H1 (cell line): ENCODE measurements around the gene TMEM250. TPM values are rescaled to one million over a fixed set of nuclear protein-coding genes. Genes with fewer than 3 reads are reported as not detected.
A peak's percentile ranks its signal among the peaks of the same experiment; 100 is the strongest.

ENCODE experiments used
- CTCF ChIA-PET: fragments of 300-600 bp; sonication (Branson Sonifier 250); formaldehyde crosslinking; loops from one replicate; lab custom pipeline; 2021; ENCODE audit not compliant: partially characterized antibody; lab: Charles Lee
- POLR2A ChIA-PET: fragments of 300-600 bp; sonication (Branson Sonifier 250); formaldehyde crosslinking; loops from one replicate; lab custom pipeline; 2021; ENCODE audit warnings: inconsistent platforms; ENCODE audit not compliant: partially characterized antibody; lab: Charles Lee
- DNase-seq, 2 experiments: peaks; one replicate each; pipeline versions ENCODE4 v3.0.0 to v3.0.0-alpha.2; 2010 to 2022; ENCODE audit warnings: low spot score in 2 of 2, low read depth in 1 of 2, mixed read lengths in 1 of 2
- FAIRE-seq: peaks from 2 replicates; lab custom pipeline; 2011; peaks lifted over from hg19 to GRCh38; lab: Jason Lieb, UNC
- H2AFZ ChIP-seq: 2 replicates; pipeline ENCODE4 v1.8.1; 2012; ENCODE audit warnings: low read length, inconsistent platforms
- H2AK5ac ChIP-seq: 2 replicates; pipeline ENCODE4 v1.6.1; 2013; ENCODE audit warnings: low read depth, low read length
- H2BK120ac ChIP-seq: replicated peaks from 2 replicates; pipeline ENCODE3; 2013; ENCODE audit warnings: low read depth, low read length, inconsistent platforms
- H2BK12ac ChIP-seq: 2 replicates; pipeline ENCODE4 v1.6.1; 2013; ENCODE audit warnings: low read depth, low read length
- H2BK15ac ChIP-seq: 2 replicates; pipeline ENCODE4 v1.6.1; 2013; ENCODE audit warnings: low read length
- H2BK20ac ChIP-seq: 2 replicates; pipeline ENCODE4 v1.6.1; 2013; ENCODE audit warnings: low read length
- H2BK5ac ChIP-seq: 2 replicates; pipeline ENCODE4 v1.6.1; 2013; ENCODE audit warnings: low read depth, low read length
- H3K14ac ChIP-seq: 2 replicates; pipeline ENCODE4 v1.6.1; 2013; ENCODE audit warnings: inconsistent platforms; ENCODE audit not compliant: insufficient read length
- H3K18ac ChIP-seq: 2 replicates; pipeline ENCODE4 v1.6.1; 2013; ENCODE audit warnings: low read length; ENCODE audit errors: extremely low read depth
- H3K23ac ChIP-seq: 2 replicates; pipeline ENCODE4 v1.6.1; 2013; ENCODE audit warnings: inconsistent platforms; ENCODE audit not compliant: insufficient read length
- H3K23me2 ChIP-seq: 2 replicates; pipeline ENCODE4 v1.6.1; 2013; ENCODE audit warnings: low read depth, low read length
- H3K27ac ChIP-seq: 2 replicates; pipeline ENCODE4 v1.6.1; 2011; ENCODE audit warnings: low read depth, low read length, inconsistent platforms
- H3K27me3 ChIP-seq, 4 experiments: replicated peaks in 1 of 4; 1 replicate in 1 of 4; 2 replicates in 3 of 4; pipeline versions ENCODE4 v1.6.1 to v1.8.1; 2011 to 2013; ENCODE audit warnings: low read length in 3 of 4, mild to moderate bottlenecking in 3 of 4, inconsistent platforms in 2 of 4, mixed read lengths in 2 of 4, moderate library complexity in 1 of 4; ENCODE audit not compliant: control insufficient read depth in 3 of 4, insufficient read depth in 3 of 4; ENCODE audit errors: extremely low read depth in 1 of 4
- H3K36me3 ChIP-seq, 4 experiments: 2 replicates each; pipeline versions ENCODE4 v1.6.1 to v1.8.1; 2011 to 2013; ENCODE audit warnings: mild to moderate bottlenecking in 4 of 4, low read length in 3 of 4, moderate library complexity in 2 of 4, control low read depth in 1 of 4, inconsistent platforms in 1 of 4; ENCODE audit not compliant: insufficient read depth in 4 of 4, control insufficient read depth in 2 of 4
- H3K4ac ChIP-seq: replicated peaks from 2 replicates; pipeline ENCODE3; 2013; ENCODE audit warnings: low read length, low read depth, mixed read lengths, inconsistent platforms; ENCODE audit not compliant: insufficient read length
- H3K4me1 ChIP-seq, 4 experiments: replicated peaks in 1 of 4; 1 replicate in 1 of 4; 2 replicates in 3 of 4; pipeline versions ENCODE4 v1.6.1 to v1.8.1; 2011 to 2013; ENCODE audit warnings: low read length in 3 of 4, inconsistent platforms in 2 of 4, mixed read lengths in 1 of 4; ENCODE audit not compliant: insufficient read depth in 4 of 4, control insufficient read depth in 3 of 4
- H3K4me2 ChIP-seq, 2 experiments: 2 replicates each; pipeline versions ENCODE4 v1.6.1 to v1.8.1; 2011 to 2013; ENCODE audit warnings: low read depth in 2 of 2, low read length in 2 of 2, control low read depth in 1 of 2, inconsistent platforms in 1 of 2, mild to moderate bottlenecking in 1 of 2; ENCODE audit not compliant: insufficient read depth in 1 of 2
- H3K4me3 ChIP-seq, 4 experiments: fragments of 200-600, 300-600 bp in 1 of 4; sonication (generic), shearing (Covaris generic), sonication (Bioruptor Twin) in 1 of 4; 2 replicates each; pipeline versions ENCODE4 v1.5.1 to v1.8.1; 2011 to 2016; ENCODE audit warnings: low read length in 4 of 4, low read depth in 3 of 4, control low read depth in 2 of 4, inconsistent platforms in 2 of 4, mild to moderate bottlenecking in 2 of 4, mixed read lengths in 1 of 4, moderate library complexity in 1 of 4; ENCODE audit not compliant: insufficient read depth in 2 of 4; ENCODE audit errors: extremely low read depth in 1 of 4
- H3K56ac ChIP-seq: replicated peaks from 2 replicates; pipeline ENCODE3; 2013; ENCODE audit warnings: low read depth, mild to moderate bottlenecking, mixed read lengths, low read length, inconsistent platforms; ENCODE audit not compliant: insufficient read length
- H3K79me1 ChIP-seq: 2 replicates; pipeline ENCODE4 v1.6.1; 2013; ENCODE audit warnings: low read depth, low read length, control low read depth
- H3K79me2 ChIP-seq, 2 experiments: 2 replicates each; pipeline versions ENCODE4 v1.6.1 to v1.8.1; 2012 to 2013; ENCODE audit warnings: low read length in 2 of 2, mild to moderate bottlenecking in 2 of 2, inconsistent platforms in 1 of 2; ENCODE audit not compliant: insufficient read depth in 2 of 2, control insufficient read depth in 1 of 2
- H3K9ac ChIP-seq, 4 experiments: replicated peaks in 1 of 4; 1 replicate in 1 of 4; 2 replicates in 3 of 4; pipeline versions ENCODE4 v1.6.1 to v1.8.1; 2011 to 2013; ENCODE audit warnings: low read depth in 3 of 4, low read length in 3 of 4, control low read depth in 2 of 4, mild to moderate bottlenecking in 2 of 4, moderate library complexity in 2 of 4, inconsistent platforms in 1 of 4; ENCODE audit errors: extremely low read depth in 1 of 4
- H3K9me3 ChIP-seq, 2 experiments: 2 replicates each; pipeline versions ENCODE4 v1.6.1 to v1.8.1; 2012 to 2013; ENCODE audit warnings: mild to moderate bottlenecking in 2 of 2, moderate library complexity in 2 of 2, control low read depth in 1 of 2, inconsistent platforms in 1 of 2, low read depth in 1 of 2, low read length in 1 of 2, mixed read lengths in 1 of 2; ENCODE audit not compliant: insufficient read depth in 2 of 2
- H4K20me1 ChIP-seq, 2 experiments: replicated peaks in 1 of 2; 2 replicates each; pipeline versions ENCODE3 to v1.8.1; 2011 to 2013; ENCODE audit warnings: inconsistent platforms in 2 of 2, low read length in 2 of 2, mild to moderate bottlenecking in 1 of 2; ENCODE audit not compliant: insufficient read depth in 2 of 2, control insufficient read depth in 1 of 2
- H4K5ac ChIP-seq: 2 replicates; pipeline ENCODE4 v1.6.1; 2013; ENCODE audit warnings: low read length, low read depth, mixed read lengths, inconsistent platforms; ENCODE audit not compliant: insufficient read length
- H4K8ac ChIP-seq: 2 replicates; pipeline ENCODE4 v1.8.0; 2013; ENCODE audit warnings: mild to moderate bottlenecking, moderate library complexity, low read length, inconsistent platforms; ENCODE audit not compliant: insufficient read depth; ENCODE audit errors: extremely low read depth
- H4K91ac ChIP-seq: replicated peaks from 2 replicates; pipeline ENCODE3; 2013; ENCODE audit warnings: low read length, mixed read lengths, inconsistent platforms; ENCODE audit not compliant: insufficient read length
- ASH2L ChIP-seq: fragments of 200-600, 300-600 bp; sonication (generic); IDR thresholded peaks from one replicate; pipeline ENCODE4 v1.7.1; 2017; ENCODE audit warnings: low read length
- CBX8 ChIP-seq: fragments of 300-800, 300-1000 bp; sonication (generic); IDR thresholded peaks from 2 replicates; pipeline ENCODE4 v1.7.1; 2016; ENCODE audit warnings: low read depth, low read length, borderline replicate concordance
- CHD1 ChIP-seq: IDR thresholded peaks from 2 replicates; pipeline ENCODE4 v1.6.1; 2012; ENCODE audit warnings: low read depth, low read length, improper control_type of control experiment
- EGR1 ChIP-seq: IDR thresholded peaks from 2 replicates; pipeline ENCODE4 v1.6.1; 2011; ENCODE audit warnings: low read depth, low read length, borderline replicate concordance
- RXRA ChIP-seq: IDR thresholded peaks from 2 replicates; pipeline ENCODE4 v1.6.1; 2011; ENCODE audit warnings: low read depth, mild to moderate bottlenecking, low read length, moderate library complexity; ENCODE audit not compliant: insufficient read depth
- USF2 ChIP-seq: IDR thresholded peaks from 2 replicates; pipeline ENCODE4 v1.6.1; 2011; ENCODE audit warnings: low read length, improper control_type of control experiment
- YY1 ChIP-seq: IDR thresholded peaks from 2 replicates; pipeline ENCODE4 v1.6.1; 2011; ENCODE audit warnings: low read depth, mild to moderate bottlenecking, low read length
- WGBS, 2 experiments: shearing (Covaris generic) in 1 of 2; methylation state at CpG; one replicate each; pipeline versions ENCODE4 v1.1.6 to v1.1.7; 2013 to 2015; ENCODE audit warnings: low lambda C conversion rate in 2 of 2, mixed read lengths in 2 of 2, inconsistent platforms in 1 of 2, low coverage in 1 of 2, missing lambda C conversion rate in 1 of 2; ENCODE audit not compliant: insufficient replicate concordance in 2 of 2, insufficient coverage in 1 of 2, insufficient read length in 1 of 2; ENCODE audit errors: extremely low coverage in 1 of 2, missing lambda C conversion rate in 1 of 2; 5-methylcytosine and 5-hydroxymethylcytosine counted together
- polyA plus RNA-seq, 7 experiments: library from polyadenylated mRNA; depleted of rRNA in 3 of 7; stranded (reverse) in 5 of 7; unstranded in 2 of 7; fragments of >200 nt in 5 of 7; fragments of 200-250 nt in 2 of 7; gene quantifications; 1 replicate in 5 of 7; 2 replicates in 1 of 7; 4 replicates in 1 of 7; pipeline versions ENCODE4 v1.2.1 to v1.2.3, GENCODE V29; 2011 to 2013; ENCODE audit warnings: missing spikeins in 2 of 7, mixed read lengths in 2 of 7
- total RNA-seq: library from RNA; stranded (reverse); fragmentation: NEBNext Ultra II Directional; extraction: Animal tissue kit (Norgen Biotek cat#: 25700); gene quantifications from 2 replicates; pipeline ENCODE4 v1.2.1, GENCODE V29; 2021
- TF ChIP-seq, protein P1 (sequence below): IDR thresholded peaks from 2 replicates; pipeline ENCODE4 v1.6.1; 2011; ENCODE audit warnings: low read depth, mild to moderate bottlenecking, low read length; ENCODE audit not compliant: insufficient read depth

TMEM250 gene
- total and polyA plus RNA-seq, 2 of the 8 experiments (the other 6 are each of a cell fraction or from before 2014, with no cell fraction given): 22.3 to 34.9 TPM

DNA sequence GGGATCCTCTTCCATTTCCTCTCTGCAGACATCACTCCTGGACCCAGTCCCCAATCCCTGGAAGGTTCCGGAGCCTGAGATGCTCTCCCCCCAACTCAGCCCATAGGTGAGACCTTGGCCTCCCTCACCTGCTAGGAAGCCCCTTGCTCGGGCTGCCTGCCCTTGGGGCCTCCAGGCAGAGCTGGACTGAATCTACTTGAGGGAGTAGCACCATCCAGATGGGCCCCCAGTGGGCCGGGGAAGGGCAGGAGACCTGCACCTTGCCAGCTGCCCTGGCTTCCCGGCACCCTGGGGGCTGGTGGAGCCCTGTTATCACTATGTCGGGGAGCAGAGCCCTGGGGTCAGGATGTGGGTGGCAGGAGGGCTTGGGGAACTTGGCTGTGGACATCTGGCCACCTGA lies 26.9 kb upstream of the TMEM250 start:
- 90% methylated on average over 5 of the region's 5 CpGs; no CpG with 5 or more reads in 1 of the 2 experiments for WGBS, 2 experiments
- no peak overlapping the region for H2BK12ac ChIP-seq
- no peaks in the 10 kb centered on the region for H3K79me1 ChIP-seq
- H4K8ac ChIP-seq: no peak overlapping the region
- ChIA-PET POLR2A (interaction anchor here (1.0 kb wide), 1 partner anchor 136 kb away, joined by 3 read pairs; no protein-coding TSS in a partner anchor), CTCF (interaction anchor here (0.5 to 2.8 kb wide), 16 partner anchors 11 to 981 kb away, joined by 3 to 18 read pairs (median 3); no protein-coding TSS in a partner anchor)
- H3K79me2 ChIP-seq: no peaks in the 10 kb centered on the region
- FAIRE-seq: no peak
- H2BK5ac ChIP-seq: peak overlapping the region; percentile 48; the same call in 1 of the 2 replicates
- no peak overlapping the region for H4K5ac ChIP-seq
- H3K36me3 ChIP-seq: no peaks in the 10 kb centered on the region
- H3K56ac ChIP-seq: no peak overlapping the region
- H3K23ac ChIP-seq: no peak overlapping the region
- H4K20me1 ChIP-seq: no peaks in the 10 kb centered on the region
- DNase-seq: no peak
- no peak overlapping the region for H3K4ac ChIP-seq
- no peak overlapping the region for H2AFZ ChIP-seq
- no peak overlapping the region for H3K27ac ChIP-seq
- no peak overlapping the region for H3K14ac ChIP-seq
- H3K9ac ChIP-seq: no peak overlapping the region
- no peak overlapping the region for H2BK15ac ChIP-seq
- H3K18ac ChIP-seq: no peak overlapping the region
- no peak overlapping the region for H2BK20ac ChIP-seq
- no peak overlapping the region for H3K4me3 ChIP-seq
- no peak overlapping the region for H2BK120ac ChIP-seq
- no peak overlapping the region for H2AK5ac ChIP-seq
- H3K9me3 ChIP-seq: no peaks in the 10 kb centered on the region
- no peak overlapping the region for H3K4me2 ChIP-seq
- H3K27me3 ChIP-seq: peaks cover 0 to 3% (median 0%) of the 10 kb centered on the region in 4 experiments; a peak in 2 of 7 replicates
- no peak overlapping the region for H4K91ac ChIP-seq
- peaks cover 3 to 36% (median 23%) of the 10 kb centered on the region in 4 experiments for H3K4me1 ChIP-seq
- peaks cover 5% of the 10 kb centered on the region for H3K23me2 ChIP-seq
- no peak for TF ChIP-seq CHD1
- TF ChIP-seq CBX8: no peak
- TF ChIP-seq EGR1: no peak
- TF ChIP-seq USF2: no peak
- no peak for TF ChIP-seq YY1
- no peak for TF ChIP-seq ASH2L
- TF ChIP-seq, protein P1, sequence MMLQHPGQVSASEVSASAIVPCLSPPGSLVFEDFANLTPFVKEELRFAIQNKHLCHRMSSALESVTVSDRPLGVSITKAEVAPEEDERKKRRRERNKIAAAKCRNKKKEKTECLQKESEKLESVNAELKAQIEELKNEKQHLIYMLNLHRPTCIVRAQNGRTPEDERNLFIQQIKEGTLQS: no peak
- no peak for TF ChIP-seq RXRA
